Panc1 (cell line): ENCODE results near the gene LOXL1. TPM values are rescaled to one million over a fixed set of nuclear protein-coding genes. Genes with fewer than 3 reads are reported as not detected.

Experiments used
- ATAC-seq: fragments of 200-7000 bp; cut with Tn5 transposase; 2 replicates; pipeline ENCODE4 v1.9.1; 2020; ENCODE audit warnings: mild to moderate bottlenecking, moderate library complexity
- BruUV-seq: library from RNA; stranded (reverse); fragments of 400-500 nt; replicated peaks from 2 replicates; lab custom pipeline; 2021; lab: Mats Ljungman, UMichigan
- CTCF ChIA-PET: fragments of 300-600 bp; sonication (Branson Sonifier 250); formaldehyde crosslinking; loops from one replicate; lab custom pipeline; 2022; ENCODE audit warnings: antibody characterized with exemption; lab: Charles Lee
- POLR2A ChIA-PET: fragments of 300-600 bp; sonication (Branson Sonifier 250); formaldehyde crosslinking; loops from one replicate; lab custom pipeline; 2022; ENCODE audit warnings: antibody characterized with exemption; lab: Charles Lee
- DNase-seq: peaks from one replicate; pipeline ENCODE4 v3.0.0-alpha.2; 2010; ENCODE audit warnings: low read depth, low spot score
- H3K27ac ChIP-seq: 2 replicates; pipeline ENCODE4 v1.5.1; 2011; ENCODE audit warnings: mild to moderate bottlenecking, low read length, inconsistent platforms
- H3K27me3 ChIP-seq: fragments of 200-500 bp; sonication (Bioruptor generic); 2 replicates; pipeline ENCODE4 v1.6.0; 2014; ENCODE audit warnings: low read length, inconsistent platforms; ENCODE audit not compliant: control insufficient read depth, insufficient read depth
- H3K36me3 ChIP-seq: fragments of 200-500 bp; sonication (Bioruptor generic); 2 replicates; pipeline ENCODE4 v1.5.1; 2014; ENCODE audit warnings: inconsistent platforms, mild to moderate bottlenecking, low read length, moderate library complexity; ENCODE audit not compliant: control insufficient read depth, insufficient read depth
- H3K4me1 ChIP-seq: 2 replicates; pipeline ENCODE4 v1.5.1; 2011; ENCODE audit warnings: inconsistent platforms, mild to moderate bottlenecking, low read length, moderate library complexity; ENCODE audit not compliant: control insufficient read depth, insufficient read depth
- H3K4me3 ChIP-seq, 2 experiments: 2 replicates each; pipeline ENCODE4 v1.5.1; 2011 to 2012; ENCODE audit warnings: low read depth in 2 of 2, low read length in 2 of 2, mild to moderate bottlenecking in 2 of 2, inconsistent platforms in 1 of 2, moderate library complexity in 1 of 2
- H3K9me3 ChIP-seq: fragments of 200-500 bp; sonication (Bioruptor generic); 2 replicates; pipeline ENCODE4 v1.5.1; 2014; ENCODE audit warnings: low read depth, mild to moderate bottlenecking, inconsistent platforms, low read length, moderate library complexity; ENCODE audit not compliant: control insufficient read depth, insufficient read depth
- POLR2AphosphoS5 ChIP-seq: IDR thresholded peaks from 2 replicates; pipeline ENCODE4 v1.6.1; 2012; ENCODE audit warnings: mild to moderate bottlenecking, low read depth, low read length, moderate library complexity
- SIN3A ChIP-seq: IDR thresholded peaks from 2 replicates; pipeline ENCODE4 v1.6.1; 2012; ENCODE audit warnings: low read depth, mild to moderate bottlenecking, low read length, moderate library complexity, borderline replicate concordance; ENCODE audit not compliant: insufficient read depth
- TCF7L2 ChIP-seq: IDR thresholded peaks from 2 replicates; pipeline ENCODE4 v1.6.1; 2011; ENCODE audit warnings: mild to moderate bottlenecking, low read depth, low read length, inconsistent platforms
- in situ Hi-C: cut with HindIII; loops from 2 replicates; pipeline ENCODE4 v1.10.0; 2016; ENCODE audit warnings: low sequenced_read_pairs, low pct_unique_long_range_greater_than_20kb
- intact Hi-C: fragments of 100-400 bp; cut with micrococcal nuclease; formaldehyde crosslinking; loops from one replicate; pipeline ENCODE4 v1.10.0; 2022; ENCODE audit not compliant: unreplicated experiment
- total RNA-seq: library from RNA; stranded (reverse); gene quantifications from one replicate; pipeline ENCODE4 v1.2.1, GENCODE V29; 2021; ENCODE audit not compliant: unreplicated experiment
- TF ChIP-seq, protein P1 (sequence below), 2 experiments: IDR thresholded peaks; 2 replicates each; pipeline ENCODE4 v1.6.1; 2011 to 2012; ENCODE audit warnings: low read depth in 2 of 2, control low read depth in 1 of 2, low read length in 1 of 2, mild to moderate bottlenecking in 1 of 2, moderate library complexity in 1 of 2; ENCODE audit not compliant: insufficient read depth in 1 of 2
- TF ChIP-seq, protein P2 (sequence below): fragments of 450-650 bp; IDR thresholded peaks from 2 replicates; pipeline ENCODE4 v1.5.1; 2017; ENCODE audit warnings: mild to moderate bottlenecking

Gene LOXL1
- total RNA-seq, 1 experiment from 2014 or later: 18.6 TPM

DNA sequence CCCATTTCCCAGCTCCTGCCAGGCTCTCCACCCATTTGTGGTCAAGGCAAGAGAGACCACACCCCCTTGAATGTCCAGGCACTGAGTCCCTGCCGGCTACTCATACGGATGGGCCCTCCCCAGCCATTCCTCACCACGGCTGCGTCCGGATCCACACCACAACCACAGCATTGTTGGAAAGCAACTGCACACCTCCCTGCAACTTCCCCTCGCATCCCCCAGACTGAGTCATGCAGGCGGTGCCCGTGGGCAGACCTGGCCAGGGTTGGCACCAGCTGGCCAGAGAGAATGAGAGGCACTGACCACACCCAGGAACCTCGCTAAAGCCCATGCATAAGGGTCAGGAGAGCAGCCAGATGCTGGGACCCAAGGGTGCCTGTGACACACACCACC is 30.5 kb downstream of the LOXL1 start:
- no peaks in the 10 kb centered on the region for H3K9me3 ChIP-seq
- ChIA-PET POLR2A (no interaction called here), CTCF (no interaction called here)
- no peaks in the 10 kb centered on the region for H3K4me1 ChIP-seq
- no peak for TF ChIP-seq POLR2AphosphoS5
- no peak for TF ChIP-seq SIN3A
- TF ChIP-seq, protein P1, sequence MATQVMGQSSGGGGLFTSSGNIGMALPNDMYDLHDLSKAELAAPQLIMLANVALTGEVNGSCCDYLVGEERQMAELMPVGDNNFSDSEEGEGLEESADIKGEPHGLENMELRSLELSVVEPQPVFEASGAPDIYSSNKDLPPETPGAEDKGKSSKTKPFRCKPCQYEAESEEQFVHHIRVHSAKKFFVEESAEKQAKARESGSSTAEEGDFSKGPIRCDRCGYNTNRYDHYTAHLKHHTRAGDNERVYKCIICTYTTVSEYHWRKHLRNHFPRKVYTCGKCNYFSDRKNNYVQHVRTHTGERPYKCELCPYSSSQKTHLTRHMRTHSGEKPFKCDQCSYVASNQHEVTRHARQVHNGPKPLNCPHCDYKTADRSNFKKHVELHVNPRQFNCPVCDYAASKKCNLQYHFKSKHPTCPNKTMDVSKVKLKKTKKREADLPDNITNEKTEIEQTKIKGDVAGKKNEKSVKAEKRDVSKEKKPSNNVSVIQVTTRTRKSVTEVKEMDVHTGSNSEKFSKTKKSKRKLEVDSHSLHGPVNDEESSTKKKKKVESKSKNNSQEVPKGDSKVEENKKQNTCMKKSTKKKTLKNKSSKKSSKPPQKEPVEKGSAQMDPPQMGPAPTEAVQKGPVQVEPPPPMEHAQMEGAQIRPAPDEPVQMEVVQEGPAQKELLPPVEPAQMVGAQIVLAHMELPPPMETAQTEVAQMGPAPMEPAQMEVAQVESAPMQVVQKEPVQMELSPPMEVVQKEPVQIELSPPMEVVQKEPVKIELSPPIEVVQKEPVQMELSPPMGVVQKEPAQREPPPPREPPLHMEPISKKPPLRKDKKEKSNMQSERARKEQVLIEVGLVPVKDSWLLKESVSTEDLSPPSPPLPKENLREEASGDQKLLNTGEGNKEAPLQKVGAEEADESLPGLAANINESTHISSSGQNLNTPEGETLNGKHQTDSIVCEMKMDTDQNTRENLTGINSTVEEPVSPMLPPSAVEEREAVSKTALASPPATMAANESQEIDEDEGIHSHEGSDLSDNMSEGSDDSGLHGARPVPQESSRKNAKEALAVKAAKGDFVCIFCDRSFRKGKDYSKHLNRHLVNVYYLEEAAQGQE (IDR thresholded peaks at IDR 0.05; ENCODE audit: insufficient read depth in 1 of 2, low read depth in 2 of 2, low read length in 1 of 2): no peak
- TF ChIP-seq, protein P2, sequence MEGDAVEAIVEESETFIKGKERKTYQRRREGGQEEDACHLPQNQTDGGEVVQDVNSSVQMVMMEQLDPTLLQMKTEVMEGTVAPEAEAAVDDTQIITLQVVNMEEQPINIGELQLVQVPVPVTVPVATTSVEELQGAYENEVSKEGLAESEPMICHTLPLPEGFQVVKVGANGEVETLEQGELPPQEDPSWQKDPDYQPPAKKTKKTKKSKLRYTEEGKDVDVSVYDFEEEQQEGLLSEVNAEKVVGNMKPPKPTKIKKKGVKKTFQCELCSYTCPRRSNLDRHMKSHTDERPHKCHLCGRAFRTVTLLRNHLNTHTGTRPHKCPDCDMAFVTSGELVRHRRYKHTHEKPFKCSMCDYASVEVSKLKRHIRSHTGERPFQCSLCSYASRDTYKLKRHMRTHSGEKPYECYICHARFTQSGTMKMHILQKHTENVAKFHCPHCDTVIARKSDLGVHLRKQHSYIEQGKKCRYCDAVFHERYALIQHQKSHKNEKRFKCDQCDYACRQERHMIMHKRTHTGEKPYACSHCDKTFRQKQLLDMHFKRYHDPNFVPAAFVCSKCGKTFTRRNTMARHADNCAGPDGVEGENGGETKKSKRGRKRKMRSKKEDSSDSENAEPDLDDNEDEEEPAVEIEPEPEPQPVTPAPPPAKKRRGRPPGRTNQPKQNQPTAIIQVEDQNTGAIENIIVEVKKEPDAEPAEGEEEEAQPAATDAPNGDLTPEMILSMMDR: no peak
- TF ChIP-seq TCF7L2: no peak
- no peaks in the 10 kb centered on the region for H3K36me3 ChIP-seq
- no peak overlapping the region for H3K4me3 ChIP-seq
- ATAC-seq (peak; percentile 74), DNase-seq (peak; percentile 77)
- intact Hi-C loops (no loop called here), in situ Hi-C loops (no loop called here)
- no TSS peak for BruUV-seq
- H3K27ac ChIP-seq: no peak overlapping the region
- H3K27me3 ChIP-seq: no peaks in the 10 kb centered on the region

DNA sequence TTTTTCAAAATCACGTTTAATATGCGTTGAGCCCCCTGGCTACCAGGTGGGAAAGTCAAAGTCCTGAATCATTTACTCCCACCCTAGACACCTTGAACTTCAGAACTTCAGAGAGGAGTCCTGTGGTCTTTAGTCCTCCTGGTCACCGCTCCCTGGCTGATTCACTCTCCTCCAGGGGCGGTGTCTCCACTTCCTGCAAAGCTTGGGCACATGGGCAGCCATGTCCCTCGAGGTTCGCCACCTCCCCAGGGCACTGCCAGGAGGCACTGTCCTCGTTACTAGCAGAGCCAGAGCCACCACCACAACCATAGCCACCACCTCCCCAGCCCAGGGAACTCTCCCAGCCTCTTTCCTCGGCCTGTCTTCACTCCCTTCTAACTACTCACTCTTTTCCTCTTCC is 31.0 kb downstream of the LOXL1 start:
- no peak for DNase-seq
- H3K27ac ChIP-seq: no peak overlapping the region
- no peaks in the 10 kb centered on the region for H3K27me3 ChIP-seq
- in situ Hi-C loops: no loop called here
- ChIA-PET POLR2A (no interaction called here), CTCF (no interaction called here)
- H3K9me3 ChIP-seq: no peaks in the 10 kb centered on the region
- H3K4me1 ChIP-seq: no peaks in the 10 kb centered on the region
- H3K4me3 ChIP-seq: no peak overlapping the region
- TF ChIP-seq, protein P1 (IDR thresholded peaks at IDR 0.05; ENCODE audit: insufficient read depth in 1 of 2, low read depth in 2 of 2, low read length in 1 of 2): no peak
- TF ChIP-seq TCF7L2 (no peak), SIN3A (no peak), POLR2AphosphoS5 (no peak)
- TF ChIP-seq, protein P2: no peak
- intact Hi-C loops: no loop called here
- BruUV-seq: no TSS peak
- peak; percentile 12; the same call in 1 of the 2 replicates for ATAC-seq
- H3K36me3 ChIP-seq: no peaks in the 10 kb centered on the region
